ENCODE results near the gene OSTF1.

The OSTF1 gene

DNA sequence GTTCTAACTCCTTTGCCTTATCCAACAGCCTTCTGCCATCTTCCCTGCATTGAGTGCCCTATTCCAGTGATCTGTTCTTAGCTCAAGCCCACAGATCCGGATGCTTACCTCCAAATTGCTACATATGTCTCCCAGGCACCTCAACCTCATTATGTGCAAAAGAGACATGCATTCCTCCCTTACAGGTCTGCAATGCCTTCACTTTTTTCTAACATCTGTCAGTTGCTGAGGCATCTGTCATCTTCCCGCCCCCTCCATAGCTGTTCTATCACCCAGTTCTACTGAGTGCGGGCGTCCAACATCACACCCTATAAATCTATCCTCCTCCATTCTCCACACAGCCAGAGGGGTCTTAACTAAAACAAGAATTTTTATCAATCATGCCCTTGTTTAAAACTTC lies 20.4 kb upstream of the OSTF1 start:
- Histone ChIP-seq H3K9ac (ENCODE audit: low read depth, low read length) (no peak overlapping the region), H3K9me3 (ENCODE audit: control insufficient read depth, insufficient read depth, low read length) (no peaks in the 10 kb centered on the region), H3K4me1 (ENCODE audit: insufficient read depth, low read length) (peaks cover 14% of the 10 kb centered on the region), H3K36me3 (ENCODE audit: insufficient read depth, low read length) (no peaks in the 10 kb centered on the region)

DNA sequence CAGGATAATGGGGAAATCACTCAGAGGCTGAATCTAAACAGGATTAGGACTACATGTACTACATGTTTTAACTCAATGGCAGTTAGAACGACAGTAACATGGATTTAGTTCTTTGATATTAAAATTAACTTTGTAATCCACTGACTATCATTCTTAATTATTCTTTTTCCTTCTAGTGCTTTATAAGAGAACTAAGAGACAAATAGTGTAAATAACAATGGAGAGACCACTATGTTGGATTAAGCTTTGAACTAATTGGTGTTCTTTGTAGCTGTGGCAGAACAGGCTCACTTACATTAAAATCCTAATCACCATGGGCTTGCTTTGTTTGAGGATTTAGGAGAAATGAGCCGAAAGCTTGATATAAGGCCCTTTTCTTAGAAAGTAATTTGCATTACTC lies 19.1 kb upstream of the OSTF1 start:
- H3K36me3 ChIP-seq (ENCODE audit: insufficient read depth, low read length): no peaks in the 10 kb centered on the region
- H3K9ac ChIP-seq (ENCODE audit: low read depth, low read length): no peak overlapping the region

DNA sequence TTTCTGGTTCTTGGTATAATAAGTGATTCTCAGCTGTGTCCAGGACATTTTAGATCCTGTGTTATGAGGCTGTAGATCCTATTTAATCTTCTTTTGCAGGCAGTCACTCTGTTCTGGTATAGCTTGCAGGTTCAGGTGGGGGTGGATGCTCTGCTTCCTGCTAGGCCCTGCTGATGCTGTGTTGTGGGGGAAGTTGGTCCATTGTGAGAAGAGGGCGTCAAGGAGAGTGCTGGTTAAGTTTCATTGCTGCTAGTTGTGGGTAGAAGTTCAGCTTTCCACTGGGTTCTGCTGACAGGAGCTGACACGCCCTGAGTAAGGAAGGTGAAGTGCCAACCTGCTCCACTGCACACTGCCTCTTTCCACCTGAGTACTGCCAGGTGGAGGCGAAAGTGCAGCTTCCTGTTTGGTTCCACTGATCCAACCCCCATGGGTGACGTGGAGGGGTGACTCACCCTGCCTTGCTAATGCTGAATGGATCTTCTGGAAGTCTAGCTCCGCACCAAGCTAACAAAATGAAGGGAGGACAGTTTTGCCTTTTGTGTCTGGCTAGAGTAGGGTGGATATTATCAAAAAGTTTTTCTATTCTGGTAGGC lies 16.7 kb upstream of the OSTF1 start:
- no peaks in the 10 kb centered on the region for H3K36me3 ChIP-seq (ENCODE audit: insufficient read depth, low read length)
- no peaks in the 10 kb centered on the region for H3K9me3 ChIP-seq (ENCODE audit: control insufficient read depth, insufficient read depth, low read length)
- H3K9ac ChIP-seq (ENCODE audit: low read depth, low read length): no peak overlapping the region
- peaks cover 14% of the 10 kb centered on the region for H3K4me1 ChIP-seq (ENCODE audit: insufficient read depth, low read length)

More for the DNA sequence above, 19.1 kb upstream of the OSTF1 start:
- Histone ChIP-seq H3K4me1 (ENCODE audit: insufficient read depth, low read length) (peaks cover 14% of the 10 kb centered on the region), H3K9me3 (ENCODE audit: control insufficient read depth, insufficient read depth, low read length) (no peaks in the 10 kb centered on the region)

DNA sequence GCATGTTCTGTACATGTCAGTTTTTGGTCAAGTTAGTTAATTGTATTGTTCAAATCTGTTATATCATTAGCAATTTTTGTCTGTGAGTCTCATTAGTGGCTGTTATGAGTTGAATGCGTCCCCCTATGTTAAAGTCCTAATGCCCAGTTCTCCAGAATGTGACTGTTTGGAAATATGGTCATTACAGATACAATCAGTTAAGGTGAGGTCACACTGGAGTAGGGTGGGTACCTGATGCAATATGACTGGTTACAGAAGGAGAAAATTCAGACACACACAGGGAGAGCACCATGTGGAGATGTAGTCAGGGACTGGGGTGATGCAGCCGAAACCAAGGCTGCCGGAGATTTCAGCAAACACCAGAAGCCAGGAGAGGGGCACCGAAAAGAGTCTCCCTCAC lies 15.4 kb upstream of the OSTF1 start:
- H3K4me1 ChIP-seq (ENCODE audit: insufficient read depth, low read length): peaks cover 14% of the 10 kb centered on the region
- no peaks in the 10 kb centered on the region for H3K36me3 ChIP-seq (ENCODE audit: insufficient read depth, low read length)
- no peaks in the 10 kb centered on the region for H3K9me3 ChIP-seq (ENCODE audit: control insufficient read depth, insufficient read depth, low read length)
- H3K9ac ChIP-seq (ENCODE audit: low read depth, low read length): no peak overlapping the region

DNA sequence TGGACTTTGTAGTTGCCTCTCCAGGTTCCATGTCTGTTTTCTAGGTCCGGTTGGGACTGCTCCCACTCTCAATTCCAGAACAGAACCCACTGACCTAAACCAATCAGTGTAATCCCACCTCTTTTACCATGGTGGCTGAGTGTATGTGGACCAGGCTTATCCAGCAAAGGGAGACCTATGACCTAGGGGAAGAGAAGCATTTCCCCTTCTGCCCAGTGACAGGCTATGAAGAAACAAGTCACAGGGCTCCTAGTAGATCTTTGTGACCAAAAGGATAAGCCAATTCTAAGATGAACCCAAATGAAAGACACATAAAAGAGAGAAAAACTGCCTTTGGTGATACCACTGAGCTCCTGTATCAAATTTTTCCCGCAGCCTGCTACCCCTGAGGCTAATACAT lies 6.7 kb upstream of the OSTF1 start:
- Histone ChIP-seq H3K4me1 (ENCODE audit: insufficient read depth, low read length) (peaks cover 13% of the 10 kb centered on the region), H3K9ac (ENCODE audit: low read depth, low read length) (no peak overlapping the region), H3K9me3 (ENCODE audit: control insufficient read depth, insufficient read depth, low read length) (no peaks in the 10 kb centered on the region), H3K36me3 (ENCODE audit: insufficient read depth, low read length) (no peaks in the 10 kb centered on the region)

DNA sequence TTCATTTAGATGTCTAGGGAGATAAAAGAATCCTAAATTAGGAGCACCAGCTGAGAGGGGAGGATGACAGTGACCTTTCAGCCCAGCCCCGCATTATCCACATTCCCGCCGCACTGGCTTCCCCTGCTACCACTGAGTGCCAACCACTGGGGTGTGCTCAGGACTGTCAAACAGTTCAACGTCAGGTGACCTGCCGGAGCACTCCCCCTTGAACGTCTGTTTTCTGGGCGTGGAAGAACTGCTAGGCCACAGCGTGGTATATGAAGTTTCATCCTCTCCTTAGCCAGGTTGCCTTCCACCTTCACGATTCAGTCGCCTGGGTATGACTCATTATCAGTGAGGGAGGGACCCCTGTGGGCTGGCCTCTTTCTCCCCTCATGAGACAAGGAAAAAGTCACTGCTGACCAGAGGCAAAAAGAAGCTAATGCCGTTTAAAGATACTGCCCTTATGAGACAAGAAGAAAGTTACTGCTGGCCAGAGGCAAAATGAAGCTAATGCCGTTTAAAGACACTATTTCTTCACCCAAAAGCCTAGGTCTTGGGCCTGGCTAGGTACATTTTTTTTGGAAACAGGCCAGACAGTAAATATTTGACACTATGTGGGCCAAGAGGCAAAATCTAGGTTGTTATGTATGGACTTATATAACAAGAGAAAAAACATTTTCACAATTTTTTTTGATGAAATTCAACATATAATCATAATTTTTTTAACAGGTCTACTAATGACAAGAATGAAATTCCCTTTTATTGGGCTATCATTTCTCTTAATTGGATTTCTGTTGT lies 4.9 kb upstream of the OSTF1 start:
- H3K4me1 ChIP-seq (ENCODE audit: insufficient read depth, low read length): peaks cover 13% of the 10 kb centered on the region
- H3K36me3 ChIP-seq (ENCODE audit: insufficient read depth, low read length): no peaks in the 10 kb centered on the region
- H3K9me3 ChIP-seq (ENCODE audit: control insufficient read depth, insufficient read depth, low read length): no peaks in the 10 kb centered on the region
- H3K9ac ChIP-seq (ENCODE audit: low read depth, low read length): peak overlapping the region; percentile 32; the same call in 1 of the 2 replicates

DNA sequence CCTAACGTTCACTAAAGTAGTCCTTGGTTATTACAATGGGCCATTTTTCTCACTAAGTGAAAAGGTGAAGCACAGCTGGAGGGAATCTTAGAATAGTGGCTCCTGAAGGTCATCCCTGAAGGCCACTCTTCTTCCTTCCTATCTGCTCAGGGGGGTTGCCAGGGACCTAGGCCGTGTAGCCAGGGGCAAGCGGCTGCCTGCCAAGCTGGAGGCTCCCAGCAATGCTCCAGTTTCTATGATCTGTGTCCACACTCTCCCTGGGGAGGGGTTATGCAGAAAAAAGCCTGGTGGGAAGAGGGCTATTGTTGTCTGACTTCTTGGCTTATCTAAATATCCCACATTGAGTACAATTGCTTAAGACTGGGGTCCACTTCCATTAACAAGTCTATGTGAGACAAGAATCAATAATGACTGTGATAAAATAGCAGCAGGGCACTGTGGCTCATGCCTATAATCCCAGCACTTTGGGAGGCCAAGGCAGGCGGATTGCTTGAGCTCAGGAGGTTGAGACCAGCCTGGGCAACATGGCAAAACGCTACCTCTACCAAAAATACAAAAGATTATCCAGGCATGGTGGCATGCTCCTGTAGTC lies 4.1 kb upstream of the OSTF1 start:
- Histone ChIP-seq H3K9ac (ENCODE audit: low read depth, low read length) (no peak overlapping the region), H3K4me1 (ENCODE audit: insufficient read depth, low read length) (peaks cover 13% of the 10 kb centered on the region)

DNA sequence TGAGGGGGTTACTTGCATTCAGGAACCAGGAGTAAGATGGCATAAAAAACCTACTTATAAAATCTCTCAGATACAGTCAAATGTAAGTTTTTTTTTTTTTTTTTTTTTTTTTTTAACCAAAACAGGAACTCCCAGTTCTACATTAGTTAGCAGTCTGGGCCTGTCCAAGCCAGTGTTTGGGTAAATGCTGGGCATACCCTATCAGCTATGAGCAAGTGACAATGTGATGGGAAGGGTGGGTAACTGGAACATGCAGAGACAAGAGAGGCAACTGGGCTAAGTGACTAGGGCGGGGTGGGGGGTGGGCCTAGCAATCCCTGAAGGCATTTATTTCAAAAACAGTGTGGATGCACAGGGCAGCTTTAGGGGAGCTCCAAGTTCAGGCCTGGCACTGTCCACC lies 2.7 kb upstream of the OSTF1 start:
- no peak overlapping the region for H3K9ac ChIP-seq (ENCODE audit: low read depth, low read length)
- H3K36me3 ChIP-seq (ENCODE audit: insufficient read depth, low read length): no peaks in the 10 kb centered on the region
- peaks cover 13% of the 10 kb centered on the region for H3K4me1 ChIP-seq (ENCODE audit: insufficient read depth, low read length)
- no peaks in the 10 kb centered on the region for H3K9me3 ChIP-seq (ENCODE audit: control insufficient read depth, insufficient read depth, low read length)

More for the DNA sequence above, 4.1 kb upstream of the OSTF1 start:
- H3K36me3 ChIP-seq (ENCODE audit: insufficient read depth, low read length): no peaks in the 10 kb centered on the region
- no peaks in the 10 kb centered on the region for H3K9me3 ChIP-seq (ENCODE audit: control insufficient read depth, insufficient read depth, low read length)

DNA sequence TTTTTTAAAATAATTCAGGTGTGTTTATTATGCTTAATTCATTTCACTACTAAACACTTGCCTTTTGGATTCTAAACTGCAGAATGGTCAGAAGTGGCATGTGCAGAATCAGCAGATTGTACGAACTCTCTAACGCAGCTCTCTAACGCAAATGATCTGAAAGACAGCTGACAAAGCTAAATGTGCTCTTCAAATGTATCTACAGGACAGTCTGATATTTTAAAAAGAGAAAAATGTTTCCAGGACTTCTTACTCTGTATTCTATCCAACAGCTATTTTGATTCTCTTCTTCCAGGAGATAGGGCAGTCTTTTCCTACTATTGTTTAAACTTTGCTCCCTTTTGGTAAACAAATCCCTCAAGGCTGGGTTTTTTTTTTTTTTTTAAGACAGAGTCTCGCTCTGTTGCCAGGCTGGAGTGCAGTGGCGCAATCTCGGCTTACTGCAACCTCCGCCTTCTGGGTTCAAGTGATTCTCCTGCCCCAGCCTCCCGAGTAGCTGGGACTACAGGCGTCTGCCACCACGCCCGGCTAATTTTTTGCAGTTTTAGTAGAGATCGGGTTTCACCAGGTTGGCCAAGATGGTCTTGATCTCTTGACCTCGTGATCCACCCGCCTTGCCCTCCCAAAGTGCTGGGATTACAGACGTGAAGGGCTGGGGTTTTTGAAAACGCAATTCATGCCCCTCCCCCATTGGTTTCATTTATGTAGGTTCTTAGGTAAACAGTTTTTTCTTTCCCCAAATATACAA lies 1.6 kb upstream of the OSTF1 start:
- peak overlapping the region; percentile 80; the same call in 1 of the 2 replicates for H3K9ac ChIP-seq (ENCODE audit: low read depth, low read length)
- peaks cover 13% of the 10 kb centered on the region for H3K4me1 ChIP-seq (ENCODE audit: insufficient read depth, low read length)
- no peaks in the 10 kb centered on the region for H3K36me3 ChIP-seq (ENCODE audit: insufficient read depth, low read length)
- no peaks in the 10 kb centered on the region for H3K9me3 ChIP-seq (ENCODE audit: control insufficient read depth, insufficient read depth, low read length)

DNA sequence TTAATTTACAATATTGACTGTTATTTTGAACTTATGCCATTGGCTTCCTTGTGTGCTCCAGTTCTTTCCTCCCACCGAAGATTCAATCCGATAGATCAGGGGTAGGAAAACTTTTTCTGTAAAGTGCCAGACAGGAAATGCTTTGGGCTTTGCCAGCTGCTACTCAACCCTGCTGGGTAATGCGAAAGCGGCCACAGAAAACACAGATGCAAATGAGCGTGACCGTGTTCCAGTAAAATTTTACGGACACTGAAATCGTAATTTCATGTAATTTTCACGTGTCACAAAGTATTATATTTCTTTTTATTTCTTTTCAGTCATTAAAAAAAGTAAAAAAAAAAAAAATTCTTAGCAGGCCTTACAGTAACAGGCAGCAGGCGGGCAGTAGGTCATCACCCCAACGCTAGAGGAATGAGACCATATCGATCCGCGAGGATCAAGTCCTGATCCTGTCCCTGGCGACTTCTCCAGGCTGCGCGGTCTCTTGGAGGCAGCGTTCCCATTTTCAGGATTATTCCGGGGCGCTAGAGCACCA lies 958 bp upstream of the OSTF1 start:
- Histone ChIP-seq H3K9me3 (ENCODE audit: control insufficient read depth, insufficient read depth, low read length) (no peaks in the 10 kb centered on the region), H3K36me3 (ENCODE audit: insufficient read depth, low read length) (no peaks in the 10 kb centered on the region), H3K9ac (ENCODE audit: low read depth, low read length) (peak overlapping the region; percentile 80), H3K4me1 (ENCODE audit: insufficient read depth, low read length) (peaks cover 13% of the 10 kb centered on the region)

DNA sequence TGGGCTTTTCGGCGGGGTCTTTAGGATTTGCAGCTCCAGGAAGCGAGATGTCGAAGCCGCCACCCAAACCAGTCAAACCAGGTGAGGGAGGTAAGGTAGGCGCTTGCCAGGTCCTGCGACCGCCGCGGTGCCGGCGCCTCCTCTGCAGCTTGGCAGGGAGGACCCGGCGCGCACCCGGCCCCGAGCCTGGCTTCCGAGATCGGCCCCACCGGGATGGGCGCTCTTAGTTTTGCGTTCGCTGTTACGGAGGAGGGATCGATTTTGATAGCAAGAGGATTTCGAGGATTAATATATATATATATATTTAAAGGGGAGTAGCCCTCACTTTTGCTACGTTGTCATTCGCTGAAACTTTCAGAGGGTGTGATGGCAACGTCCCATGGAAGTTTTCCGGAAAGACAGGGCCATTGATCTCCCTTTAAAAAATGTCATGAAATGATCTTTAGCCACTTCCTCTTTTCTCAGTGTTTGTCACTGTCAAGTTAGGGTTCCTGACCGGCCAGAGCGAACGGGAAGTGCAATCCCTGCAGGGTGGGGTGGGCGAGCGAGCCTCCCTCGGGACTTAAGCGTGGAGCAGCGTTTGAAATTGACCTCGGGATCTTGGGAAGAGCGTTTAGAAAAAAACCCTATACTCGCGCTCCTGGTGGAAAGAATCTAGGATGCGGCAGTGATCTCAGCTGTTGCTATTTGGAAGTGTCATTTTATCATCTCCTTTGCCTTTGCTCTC lies 495 bp downstream of the OSTF1 start:
- H3K4me1 ChIP-seq (ENCODE audit: insufficient read depth, low read length): peaks cover 8% of the 10 kb centered on the region
- H3K36me3 ChIP-seq (ENCODE audit: insufficient read depth, low read length): no peaks in the 10 kb centered on the region
- H3K9ac ChIP-seq (ENCODE audit: low read depth, low read length): peak overlapping the region; percentile 76
- H3K9me3 ChIP-seq (ENCODE audit: control insufficient read depth, insufficient read depth, low read length): no peaks in the 10 kb centered on the region

DNA sequence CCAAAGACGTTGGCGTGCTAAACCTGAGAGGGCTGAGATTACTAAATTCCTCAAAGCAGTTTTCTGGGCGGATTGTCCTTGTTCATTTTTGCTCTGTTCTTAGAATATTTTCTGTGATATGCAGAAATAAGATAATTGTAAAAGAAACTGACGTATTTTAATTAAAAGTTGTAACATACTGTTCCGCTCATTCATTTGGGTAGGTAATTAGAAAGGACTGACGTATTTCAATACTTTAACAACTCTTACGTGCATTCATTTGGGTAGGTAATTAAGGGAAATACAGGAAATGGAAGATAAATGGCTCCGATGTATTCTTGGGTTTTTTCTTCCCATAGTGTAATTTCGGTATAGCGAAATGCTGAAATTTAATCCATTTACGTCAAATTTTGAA lies 1.1 kb downstream of the OSTF1 start:
- peak overlapping the region; percentile 76; the same call in 1 of the 2 replicates for H3K9ac ChIP-seq (ENCODE audit: low read depth, low read length)
- peaks cover 4% of the 10 kb centered on the region; the same call in 1 of the 2 replicates for H3K4me1 ChIP-seq (ENCODE audit: insufficient read depth, low read length)
- H3K36me3 ChIP-seq (ENCODE audit: insufficient read depth, low read length): no peaks in the 10 kb centered on the region
- no peaks in the 10 kb centered on the region for H3K9me3 ChIP-seq (ENCODE audit: control insufficient read depth, insufficient read depth, low read length)

DNA sequence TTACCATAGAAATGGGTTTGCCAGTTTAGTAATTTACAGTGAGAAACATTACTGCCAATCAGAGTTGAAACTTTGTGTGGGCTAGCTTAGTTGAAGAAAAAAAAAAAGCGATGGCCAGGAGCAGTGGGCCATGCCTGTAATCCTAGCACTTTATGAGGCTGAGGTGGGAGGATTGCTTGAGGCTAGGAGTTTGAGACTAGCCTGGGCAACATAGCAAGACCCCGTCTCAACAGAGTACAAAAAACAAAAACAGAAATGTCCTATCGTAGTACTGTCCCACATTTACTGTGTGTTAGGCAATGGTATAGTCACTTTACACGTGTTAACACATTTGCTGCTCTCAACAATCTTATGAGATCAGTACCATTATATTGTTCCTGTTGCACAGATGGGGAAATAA lies 2.3 kb downstream of the OSTF1 start:
- Histone ChIP-seq H3K9ac (ENCODE audit: low read depth, low read length) (no peak overlapping the region), H3K36me3 (ENCODE audit: insufficient read depth, low read length) (no peaks in the 10 kb centered on the region), H3K9me3 (ENCODE audit: control insufficient read depth, insufficient read depth, low read length) (no peaks in the 10 kb centered on the region), H3K4me1 (ENCODE audit: insufficient read depth, low read length) (peaks cover 13% of the 10 kb centered on the region)

DNA sequence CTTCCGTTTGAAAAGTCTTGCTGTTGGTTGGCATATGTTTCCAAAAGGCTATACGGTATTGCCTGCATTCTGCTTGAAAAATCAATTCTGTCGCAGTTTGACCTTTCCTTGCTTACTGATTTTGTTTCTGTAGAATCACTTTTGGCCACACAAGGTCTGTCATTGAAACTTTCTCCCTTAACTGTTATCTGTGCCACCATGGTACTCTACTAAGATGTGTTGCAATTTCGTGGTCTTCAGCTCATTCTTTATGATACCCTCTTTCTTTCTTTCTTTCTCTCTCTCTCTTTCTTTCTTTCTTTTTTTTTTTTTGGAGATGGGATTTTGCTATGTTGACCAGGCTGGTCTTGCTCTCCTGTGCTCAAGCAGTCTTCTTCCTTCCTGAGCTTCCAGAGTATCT lies 4.5 kb downstream of the OSTF1 start:
- Histone ChIP-seq H3K9ac (ENCODE audit: low read depth, low read length) (no peak overlapping the region), H3K36me3 (ENCODE audit: insufficient read depth, low read length) (no peaks in the 10 kb centered on the region), H3K4me1 (ENCODE audit: insufficient read depth, low read length) (peaks cover 14% of the 10 kb centered on the region), H3K9me3 (ENCODE audit: control insufficient read depth, insufficient read depth, low read length) (no peaks in the 10 kb centered on the region)

Measured in ES-I3 (cell line).